HEK293T (cell line): ENCODE results near the gene SLAMF1.
"Not testable (repeated sequence)": the region's sequence is repeated elsewhere in the genome, so short reads cannot be mapped to it uniquely, and the experiment has no call there.

Experiments used
- BHLHE40 ChIP-seq: fragments of 450-650 bp; IDR thresholded peaks from 2 replicates; pipeline ENCODE4 v1.6.1; 2016; ENCODE audit warnings: mild to moderate bottlenecking, moderate library complexity, borderline replicate concordance
- FOXK2 ChIP-seq: fragments of 450-650 bp; IDR thresholded peaks from 2 replicates; pipeline ENCODE4 v1.6.1; 2016; ENCODE audit warnings: mild to moderate bottlenecking
- FOXM1 ChIP-seq: fragments of 450-650 bp; IDR thresholded peaks from 2 replicates; pipeline ENCODE4 v1.6.1; 2017; ENCODE audit warnings: mild to moderate bottlenecking, borderline replicate concordance
- L3MBTL2 ChIP-seq: fragments of 450-650 bp; conservative IDR thresholded peaks from 2 replicates; pipeline ENCODE4 v1.6.1; 2016; ENCODE audit warnings: mild to moderate bottlenecking
- SUZ12 ChIP-seq: fragments of 450-650 bp; IDR thresholded peaks from 2 replicates; pipeline ENCODE4 v1.6.1; 2016; ENCODE audit warnings: mild to moderate bottlenecking
- TARDBP ChIP-seq: fragments of 450-650 bp; IDR thresholded peaks from 2 replicates; pipeline ENCODE4 v1.6.1; 2016
- ZNF384 ChIP-seq: fragments of 450-650 bp; IDR thresholded peaks from 2 replicates; pipeline ENCODE4 v1.6.1; 2016
- TF ChIP-seq, protein P1 (sequence below): fragments of 450-650 bp; IDR thresholded peaks from 2 replicates; pipeline ENCODE4 v1.6.1; 2016

GRCh38 chr1:160627677-160628289, 19.1 kb downstream of the SLAMF1 start:
- TF ChIP-seq TARDBP, BHLHE40, FOXK2, SUZ12, FOXM1, L3MBTL2, ZNF384: not testable (repeated sequence)
- TF ChIP-seq, protein P1, sequence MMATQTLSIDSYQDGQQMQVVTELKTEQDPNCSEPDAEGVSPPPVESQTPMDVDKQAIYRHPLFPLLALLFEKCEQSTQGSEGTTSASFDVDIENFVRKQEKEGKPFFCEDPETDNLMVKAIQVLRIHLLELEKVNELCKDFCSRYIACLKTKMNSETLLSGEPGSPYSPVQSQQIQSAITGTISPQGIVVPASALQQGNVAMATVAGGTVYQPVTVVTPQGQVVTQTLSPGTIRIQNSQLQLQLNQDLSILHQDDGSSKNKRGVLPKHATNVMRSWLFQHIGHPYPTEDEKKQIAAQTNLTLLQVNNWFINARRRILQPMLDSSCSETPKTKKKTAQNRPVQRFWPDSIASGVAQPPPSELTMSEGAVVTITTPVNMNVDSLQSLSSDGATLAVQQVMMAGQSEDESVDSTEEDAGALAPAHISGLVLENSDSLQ, result not testable (repeated sequence)
